Epidermal melanocyte (primary cell): ENCODE measurements around the gene GPR55.

ENCODE experiments used
- DNase-seq: peaks from one replicate; pipeline ENCODE4 v3.0.0; 2011; ENCODE audit warnings: low spot score; ENCODE audit not compliant: insufficient read length

Gene GPR55

GRCh38 chr2:230919240-230919639, 5.8 kb downstream of the GPR55 start:
- DNase-seq: no peak

- DNase-seq: no peak
Observed at GRCh38 chr2:230916218-230916617, 8.8 kb downstream of the GPR55 start.

GRCh38 chr2:230915319-230915718, 9.7 kb downstream of the GPR55 start:
- DNase-seq: no peak

GRCh38 chr2:230914886-230915285, 10.2 kb downstream of the GPR55 start:
- no peak for DNase-seq

- no peak for DNase-seq
Observed at GRCh38 chr2:230913406-230914143, 11.5 kb downstream of the GPR55 start.

- DNase-seq: no peak
Observed at GRCh38 chr2:230912724-230913123, 12.3 kb downstream of the GPR55 start.

- no peak for DNase-seq
Observed at GRCh38 chr2:230912046-230912445, 13.0 kb downstream of the GPR55 start.

GRCh38 chr2:230910546-230911177, 14.4 kb downstream of the GPR55 start:
- no peak for DNase-seq

GRCh38 chr2:230909841-230910545, 15.0 kb downstream of the GPR55 start:
- DNase-seq: no peak

- no peak for DNase-seq
Observed at GRCh38 chr2:230908595-230909191, 16.3 kb downstream of the GPR55 start.

GRCh38 chr2:230908092-230908594, 16.9 kb downstream of the GPR55 start:
- DNase-seq: no peak

- DNase-seq: no peak
Observed at GRCh38 chr2:230907361-230908091, 17.5 kb downstream of the GPR55 start.

GRCh38 chr2:230906471-230907230, 18.4 kb downstream of the GPR55 start:
- DNase-seq: no peak

- no peak for DNase-seq
Observed at GRCh38 chr2:230905448-230906421, 19.3 kb downstream of the GPR55 start.

GRCh38 chr2:230904856-230905447, 20.1 kb downstream of the GPR55 start:
- DNase-seq: no peak

- no peak for DNase-seq
Observed at GRCh38 chr2:230903231-230904150, 21.6 kb downstream of the GPR55 start.

- DNase-seq: peak; percentile 66
Observed at GRCh38 chr2:230902180-230902899, 22.7 kb downstream of the GPR55 start.
